HCT116 (cell line): ENCODE measurements around the gene RNF212B. TPM values are rescaled to one million over a fixed set of nuclear protein-coding genes. Genes with fewer than 3 reads are reported as not detected.

Experiments
- ATAC-seq: fragments of 200-7000 bp; cut with Tn5 transposase; 2 replicates; pipeline ENCODE4 v1.9.1; 2020; ENCODE audit warnings: mild to moderate bottlenecking, moderate library complexity
- BruUV-seq: library from RNA; stranded (reverse); fragments of 400-500 nt; replicated peaks from 2 replicates; lab custom pipeline; 2021; lab: Mats Ljungman, UMichigan
- CTCF ChIA-PET: fragments of 300-600 bp; sonication (Branson Sonifier 250); formaldehyde crosslinking; loops from one replicate; lab custom pipeline; 2021; ENCODE audit warnings: antibody characterized with exemption; lab: Charles Lee
- POLR2A ChIA-PET: fragments of 300-600, 350-600 bp; sonication (Branson Sonifier 250); formaldehyde crosslinking; loops from one replicate; lab custom pipeline; 2021; ENCODE audit warnings: antibody characterized with exemption; lab: Charles Lee
- RAD21 ChIA-PET, 2 experiments: fragments of 300-600 bp; sonication (Branson Sonifier 250); formaldehyde crosslinking; loops; one replicate each; lab custom pipeline; 2023; ENCODE audit warnings: low total read pairs in 2 of 2; ENCODE audit not compliant: uncharacterized antibody in 2 of 2, unreplicated experiment in 2 of 2, low non-redundant PET in 1 of 2; lab: Charles Lee
- DNase-seq: peaks from one replicate; pipeline ENCODE4 v3.0.0-alpha.2; 2010; ENCODE audit warnings: low read depth, low spot score
- H2AFZ ChIP-seq: fragments of 200-600 bp; shearing (Covaris generic), sonication (generic); 2 replicates; pipeline ENCODE4 v1.6.1; 2017; ENCODE audit warnings: low read depth, mixed run types, mixed read lengths, antibody characterized with exemption, low read length; ENCODE audit not compliant: poor library complexity, severe bottlenecking
- H3K27ac ChIP-seq: 2 replicates; pipeline ENCODE4 v1.5.1; 2012; ENCODE audit warnings: low read depth, low read length
- H3K27me3 ChIP-seq: fragments of 200-600 bp; sonication (generic); 2 replicates; pipeline ENCODE4 v1.6.1; 2016; ENCODE audit warnings: mixed run types, low read length, mixed read lengths; ENCODE audit not compliant: insufficient read depth
- H3K36me3 ChIP-seq, 2 experiments: fragments of 200-500 bp in 1 of 2; fragments of 200-600 bp in 1 of 2; sonication (Bioruptor generic) in 1 of 2; sonication (generic) in 1 of 2; 2 replicates each; pipeline versions ENCODE4 v1.5.1 to v1.6.1; 2014 to 2016; ENCODE audit warnings: low read length in 2 of 2, inconsistent platforms in 1 of 2, mixed read lengths in 1 of 2, mixed run types in 1 of 2; ENCODE audit not compliant: insufficient read depth in 2 of 2, control insufficient read depth in 1 of 2
- H3K4me1 ChIP-seq, 2 experiments: fragments of 200-600 bp in 1 of 2; sonication (generic) in 1 of 2; 2 replicates each; pipeline versions ENCODE4 v1.5.1 to v1.6.1; 2012 to 2017; ENCODE audit warnings: low read length in 2 of 2, inconsistent platforms in 1 of 2, mild to moderate bottlenecking in 1 of 2, mixed read lengths in 1 of 2, mixed run types in 1 of 2, moderate library complexity in 1 of 2; ENCODE audit not compliant: insufficient read depth in 2 of 2, control insufficient read depth in 1 of 2
- H3K4me2 ChIP-seq: fragments of 200-600 bp; sonication (generic); 2 replicates; pipeline ENCODE4 v1.6.1; 2017; ENCODE audit warnings: mixed run types, low read length, mixed read lengths
- H3K4me3 ChIP-seq, 2 experiments: fragments of 200-600 bp in 1 of 2; sonication (generic) in 1 of 2; replicated peaks in 1 of 2; 2 replicates each; pipeline ENCODE4 v1.5.1; 2011 to 2016; ENCODE audit warnings: low read length in 2 of 2, control low read depth in 1 of 2, low read depth in 1 of 2, mild to moderate bottlenecking in 1 of 2, mixed read lengths in 1 of 2, mixed run types in 1 of 2
- H3K79me2 ChIP-seq: fragments of 200-600 bp; sonication (generic); 2 replicates; pipeline ENCODE4 v1.6.1; 2017; ENCODE audit warnings: mild to moderate bottlenecking, mixed run types, low read length, moderate library complexity, mixed read lengths; ENCODE audit not compliant: insufficient read depth
- H3K9ac ChIP-seq: fragments of 200-600 bp; sonication (generic); 2 replicates; pipeline ENCODE4 v1.6.1; 2016; ENCODE audit warnings: low read length, mixed read lengths
- H3K9me2 ChIP-seq: fragments of 200-600 bp; sonication (generic), shearing (Covaris generic); 2 replicates; pipeline ENCODE4 v1.6.1; 2017; ENCODE audit warnings: mixed run types, mild to moderate bottlenecking, moderate library complexity; ENCODE audit not compliant: insufficient read depth
- H3K9me3 ChIP-seq, 2 experiments: fragments of 200-500 bp in 1 of 2; fragments of 200-600 bp in 1 of 2; sonication (Bioruptor generic) in 1 of 2; sonication (generic) in 1 of 2; 2 replicates each; pipeline ENCODE4 v1.6.1; 2014 to 2017; ENCODE audit warnings: low read length in 2 of 2, mixed read lengths in 2 of 2, inconsistent platforms in 1 of 2, low read depth in 1 of 2, mild to moderate bottlenecking in 1 of 2, mixed run types in 1 of 2, moderate library complexity in 1 of 2; ENCODE audit not compliant: control insufficient read depth in 1 of 2, insufficient read depth in 1 of 2
- H4K20me1 ChIP-seq: fragments of 200-600 bp; sonication (generic), shearing (Covaris generic); 2 replicates; pipeline ENCODE4 v1.6.1; 2017; ENCODE audit warnings: mixed run types, mild to moderate bottlenecking, moderate library complexity; ENCODE audit not compliant: insufficient read depth
- CEBPB ChIP-seq: IDR thresholded peaks from 2 replicates; pipeline ENCODE4 v1.6.1; 2012; ENCODE audit warnings: low read depth
- CTCF ChIP-seq, 3 experiments: fragments of 200-600 bp in 1 of 3; sonication (generic) in 1 of 3; IDR thresholded peaks in 2 of 3; conservative IDR thresholded peaks in 1 of 3; 2 replicates each; pipeline ENCODE4 v1.5.1; 2012 to 2017; ENCODE audit warnings: low read depth in 2 of 3, low read length in 2 of 3, antibody characterized with exemption in 1 of 3, borderline replicate concordance in 1 of 3, control low read depth in 1 of 3, mild to moderate bottlenecking in 1 of 3, mixed read lengths in 1 of 3, mixed run types in 1 of 3, moderate library complexity in 1 of 3; ENCODE audit not compliant: insufficient read depth in 1 of 3
- EGR1 ChIP-seq: IDR thresholded peaks from 2 replicates; pipeline ENCODE4 v1.6.1; 2012; ENCODE audit warnings: low read depth
- ELF1 ChIP-seq: IDR thresholded peaks from 2 replicates; pipeline ENCODE4 v1.6.1; 2012; ENCODE audit warnings: low read depth, borderline replicate concordance
- MAX ChIP-seq: IDR thresholded peaks from 2 replicates; pipeline ENCODE4 v1.6.1; 2012
- SP1 ChIP-seq: IDR thresholded peaks from 2 replicates; pipeline ENCODE4 v1.6.1; 2012; ENCODE audit warnings: low read depth
- SRF ChIP-seq: IDR thresholded peaks from 2 replicates; pipeline ENCODE4 v1.6.1; 2012; ENCODE audit warnings: low read depth
- TCF7L2 ChIP-seq: IDR thresholded peaks from 2 replicates; pipeline ENCODE4 v1.7.0; 2011; ENCODE audit warnings: borderline replicate concordance, inconsistent platforms; ENCODE audit not compliant: insufficient read depth, insufficient read length; ENCODE audit errors: extremely low read depth
- YY1 ChIP-seq: IDR thresholded peaks from 2 replicates; pipeline ENCODE4 v1.6.1; 2011; ENCODE audit warnings: low read length, low read depth, moderate library complexity, mild to moderate bottlenecking; ENCODE audit not compliant: insufficient replicate concordance; ENCODE audit errors: extremely low read depth
- ZBTB33 ChIP-seq: IDR thresholded peaks from 2 replicates; pipeline ENCODE4 v1.6.1; 2011; ENCODE audit warnings: mild to moderate bottlenecking, low read length, moderate library complexity; ENCODE audit not compliant: insufficient replicate concordance; ENCODE audit errors: extremely low read depth
- ZFX ChIP-seq: fragments of 450-650 bp; IDR thresholded peaks from 2 replicates; pipeline ENCODE4 v1.6.1; 2017
- intact Hi-C: fragments of 100-400 bp; cut with micrococcal nuclease; formaldehyde crosslinking; loops from 2 replicates; pipeline ENCODE4 v1.10.0; 2022
- total RNA-seq: library from RNA; stranded (reverse); gene quantifications from one replicate; pipeline ENCODE4 v1.2.1, GENCODE V29; 2021; ENCODE audit not compliant: unreplicated experiment

The RNF212B gene
- total RNA-seq, 1 experiment from 2014 or later = not detected

GRCh38 chr14:23307146-23307530 lies 69.4 kb downstream of the RNF212B start:
- intact Hi-C loops = loop anchor here (10.0 kb wide), 1 partner anchor 322 kb away; the partner anchor contains the start of gene AJUBA
- H3K36me3 ChIP-seq = peaks cover 24 to 39% of the 10 kb centered on the region in 2 experiments

DNA sequence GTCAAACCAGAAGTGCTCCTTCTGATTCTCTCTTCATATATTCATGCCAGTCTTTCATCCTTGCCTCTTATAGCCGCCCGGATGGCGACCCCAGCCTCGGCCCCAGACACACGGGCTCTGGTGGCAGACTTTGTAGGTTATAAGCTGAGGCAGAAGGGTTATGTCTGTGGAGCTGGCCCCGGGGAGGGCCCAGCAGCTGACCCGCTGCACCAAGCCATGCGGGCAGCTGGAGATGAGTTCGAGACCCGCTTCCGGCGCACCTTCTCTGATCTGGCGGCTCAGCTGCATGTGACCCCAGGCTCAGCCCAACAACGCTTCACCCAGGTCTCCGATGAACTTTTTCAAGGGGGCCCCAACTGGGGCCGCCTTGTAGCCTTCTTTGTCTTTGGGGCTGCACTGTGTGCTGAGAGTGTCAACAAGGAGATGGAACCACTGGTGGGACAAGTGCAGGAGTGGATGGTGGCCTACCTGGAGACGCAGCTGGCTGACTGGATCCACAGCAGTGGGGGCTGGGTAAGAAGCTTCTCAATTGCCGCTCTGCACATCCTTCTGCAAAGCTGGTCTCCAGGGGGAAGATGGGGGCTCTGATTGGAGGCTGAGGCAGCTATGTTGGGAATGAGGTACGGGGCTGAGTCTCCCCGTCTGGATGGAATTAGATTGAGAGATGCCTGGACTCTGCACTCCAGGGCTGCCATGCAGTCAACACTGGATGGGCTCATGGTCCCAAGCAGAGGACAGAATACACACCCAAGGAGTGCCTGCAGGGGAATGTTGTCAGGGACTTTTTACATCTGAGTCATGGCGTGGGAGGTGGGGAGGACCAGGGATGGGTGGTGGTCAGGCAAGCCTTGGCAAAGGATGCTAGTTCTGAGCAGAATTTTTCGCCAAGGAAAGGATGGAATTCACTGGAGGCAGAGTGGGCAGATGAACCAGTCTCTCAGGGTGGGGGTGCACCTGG lies 70.2 kb downstream of the RNF212B start:
- Histone ChIP-seq H3K79me2 (peaks cover 54% of the 10 kb centered on the region), H3K36me3 (peaks cover 30 to 39% of the 10 kb centered on the region in 2 experiments), H3K27me3 (no peaks in the 10 kb centered on the region), H3K9ac (peak overlapping the region; percentile 81), H3K4me2 (peak overlapping the region; percentile 92), H3K9me3 (no peaks in the 10 kb centered on the region), H3K27ac (peak overlapping the region; percentile 79), H3K4me3 (peak overlapping the region; percentile 76 to 99), H2AFZ (no peak overlapping the region), H3K4me1 (peaks cover 19 to 27% of the 10 kb centered on the region in 2 experiments), H3K9me2 (no peaks in the 10 kb centered on the region), H4K20me1 (no peaks in the 10 kb centered on the region)
- ChIA-PET POLR2A (no interaction called here), RAD21 (no interaction called here), CTCF (interaction anchor here (2.4 kb wide), 1 partner anchor 13 kb away, joined by 15 read pairs; the partner anchor contains the start of gene PABPN1)
- ATAC-seq = no peak
- intact Hi-C loops = loop anchor here (10.0 kb wide), 1 partner anchor 323 kb away; the partner anchor contains the start of gene AJUBA
- BruUV-seq = no TSS peak
- DNase-seq = no peak
- TF ChIP-seq SP1 (no peak), ZBTB33 (no peak), CTCF (IDR thresholded peaks at IDR 0.05 in 2 of 3, conservative IDR thresholded peaks at IDR 0.05 in 1 of 3; ENCODE audit: borderline replicate concordance in 1 of 3, insufficient read depth in 1 of 3, low read depth in 2 of 3, low read length in 2 of 3) (no peak), CEBPB (no peak), TCF7L2 (no peak), EGR1 (no peak), SRF (no peak), YY1 (no peak), MAX (no peak), ZFX (no peak), ELF1 (no peak)

More at GRCh38 chr14:23307146-23307530, 69.4 kb downstream of the RNF212B start:
- Histone ChIP-seq H3K79me2 (peaks cover 54% of the 10 kb centered on the region), H2AFZ (no peak overlapping the region), H3K27ac (peak overlapping the region; percentile 79), H4K20me1 (no peaks in the 10 kb centered on the region), H3K4me2 (peak overlapping the region; percentile 92), H3K4me1 (peaks cover 19 to 36% of the 10 kb centered on the region in 2 experiments), H3K9ac (peak overlapping the region; percentile 81), H3K4me3 (peak overlapping the region; percentile 76 to 99), H3K9me2 (no peaks in the 10 kb centered on the region), H3K27me3 (no peaks in the 10 kb centered on the region), H3K9me3 (no peaks in the 10 kb centered on the region)
- no TSS peak for BruUV-seq
- POLR2A ChIA-PET = interaction anchor here (0.6 to 2.4 kb wide), 6 partner anchors 12 to 238 kb away, joined by 3 to 21 read pairs (median 6); partner anchors contain the start of genes ACIN1, C14orf119, HOMEZ and PABPN1
- DNase-seq (no peak), ATAC-seq (no peak; the same call in 1 of the 2 replicates)
- TF ChIP-seq ZFX = peak; percentile 75
- no peak for TF ChIP-seq YY1
- TF ChIP-seq SRF = no peak
- no peak for TF ChIP-seq CEBPB
- CTCF ChIA-PET = interaction anchor here (0.6 to 2.4 kb wide), 4 partner anchors 14 to 726 kb away, joined by 3 to 15 read pairs (median 4); partner anchors contain the start of gene PABPN1
- RAD21 ChIA-PET = interaction anchor here in 1 of 2 experiments (1.4 kb wide), 1 partner anchor 15 kb away, joined by 8 read pairs; the partner anchor contains the start of gene PABPN1
